ENCODE results near the gene RGMB. TPM values are rescaled to one million over a fixed set of nuclear protein-coding genes. Genes with fewer than 3 reads are reported as not detected.
A peak's percentile ranks its signal among the peaks of the same experiment; 100 is the strongest.
"Not testable (repeated sequence)": the region's sequence is repeated elsewhere in the genome, so short reads cannot be mapped to it uniquely, and the experiment has no call there.

RGMB gene, protein sequence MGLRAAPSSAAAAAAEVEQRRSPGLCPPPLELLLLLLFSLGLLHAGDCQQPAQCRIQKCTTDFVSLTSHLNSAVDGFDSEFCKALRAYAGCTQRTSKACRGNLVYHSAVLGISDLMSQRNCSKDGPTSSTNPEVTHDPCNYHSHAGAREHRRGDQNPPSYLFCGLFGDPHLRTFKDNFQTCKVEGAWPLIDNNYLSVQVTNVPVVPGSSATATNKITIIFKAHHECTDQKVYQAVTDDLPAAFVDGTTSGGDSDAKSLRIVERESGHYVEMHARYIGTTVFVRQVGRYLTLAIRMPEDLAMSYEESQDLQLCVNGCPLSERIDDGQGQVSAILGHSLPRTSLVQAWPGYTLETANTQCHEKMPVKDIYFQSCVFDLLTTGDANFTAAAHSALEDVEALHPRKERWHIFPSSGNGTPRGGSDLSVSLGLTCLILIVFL
- total RNA-seq (2014; rRNA removed; shearing (Covaris generic)): 10.0 and 12.4 TPM in 2 replicates

DNA sequence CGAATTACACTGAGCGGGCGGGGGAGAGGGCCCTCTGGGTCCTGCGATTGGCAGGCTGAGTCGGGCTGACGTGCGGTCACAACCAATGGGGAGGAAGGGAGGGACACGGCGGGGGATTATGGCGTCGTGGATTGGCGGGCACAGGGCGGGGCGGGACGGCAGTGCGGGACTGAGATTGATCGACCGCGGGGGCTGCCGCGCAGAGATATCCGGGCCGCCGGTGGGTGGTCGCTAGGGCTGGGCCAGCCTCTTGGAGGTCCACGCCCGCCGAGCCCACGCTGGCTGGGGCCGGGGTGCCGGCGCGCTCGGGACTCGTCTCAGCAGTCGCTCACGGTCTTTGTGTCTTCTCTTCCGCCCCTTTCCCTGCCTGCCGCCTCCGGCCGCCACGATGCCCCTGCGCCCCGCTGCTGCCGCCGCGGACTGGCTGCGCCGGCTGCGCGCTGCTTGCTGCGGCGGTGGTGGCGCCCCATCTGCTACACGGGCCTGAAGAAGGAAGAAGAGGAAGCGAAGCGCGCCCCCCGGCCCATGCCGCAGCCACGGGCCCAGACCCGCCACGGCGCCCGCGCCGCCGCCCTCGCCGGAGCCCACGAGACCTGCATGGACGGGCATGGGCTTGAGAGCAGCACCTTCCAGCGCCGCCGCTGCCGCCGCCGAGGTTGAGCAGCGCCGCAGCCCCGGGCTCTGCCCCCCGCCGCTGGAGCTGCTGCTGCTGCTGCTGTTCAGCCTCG, at the start of gene RGMB:
Gene RGMB (plus strand): TSS at position 200 of the 728 bp plus-strand sequence. CDS start 408 bp downstream, at position 608.
- DNase-seq (ENCODE audit: low read depth): peak; percentile 98

GRCh38 chr5:98726258-98726657, 47.2 kb upstream of the RGMB start:
- no peak for DNase-seq (ENCODE audit: low read depth)

GRCh38 chr5:98727686-98728085, 45.8 kb upstream of the RGMB start:
- DNase-seq (ENCODE audit: low read depth): no peak

- no peak for DNase-seq (ENCODE audit: low read depth)
Observed at GRCh38 chr5:98734646-98735045, 38.8 kb upstream of the RGMB start.

GRCh38 chr5:98735806-98736507, 37.5 kb upstream of the RGMB start:
- no peak for DNase-seq (ENCODE audit: low read depth)

- no peak for DNase-seq (ENCODE audit: low read depth)
Observed at GRCh38 chr5:98736753-98737152, 36.7 kb upstream of the RGMB start.

GRCh38 chr5:98737441-98737840, 36.0 kb upstream of the RGMB start:
- not testable (repeated sequence) for DNase-seq (ENCODE audit: low read depth)

- DNase-seq (ENCODE audit: low read depth): not testable (repeated sequence)
Observed at GRCh38 chr5:98738481-98739149, 34.8 kb upstream of the RGMB start.

GRCh38 chr5:98741926-98742325, 31.5 kb upstream of the RGMB start:
- no peak for DNase-seq (ENCODE audit: low read depth)

DNA sequence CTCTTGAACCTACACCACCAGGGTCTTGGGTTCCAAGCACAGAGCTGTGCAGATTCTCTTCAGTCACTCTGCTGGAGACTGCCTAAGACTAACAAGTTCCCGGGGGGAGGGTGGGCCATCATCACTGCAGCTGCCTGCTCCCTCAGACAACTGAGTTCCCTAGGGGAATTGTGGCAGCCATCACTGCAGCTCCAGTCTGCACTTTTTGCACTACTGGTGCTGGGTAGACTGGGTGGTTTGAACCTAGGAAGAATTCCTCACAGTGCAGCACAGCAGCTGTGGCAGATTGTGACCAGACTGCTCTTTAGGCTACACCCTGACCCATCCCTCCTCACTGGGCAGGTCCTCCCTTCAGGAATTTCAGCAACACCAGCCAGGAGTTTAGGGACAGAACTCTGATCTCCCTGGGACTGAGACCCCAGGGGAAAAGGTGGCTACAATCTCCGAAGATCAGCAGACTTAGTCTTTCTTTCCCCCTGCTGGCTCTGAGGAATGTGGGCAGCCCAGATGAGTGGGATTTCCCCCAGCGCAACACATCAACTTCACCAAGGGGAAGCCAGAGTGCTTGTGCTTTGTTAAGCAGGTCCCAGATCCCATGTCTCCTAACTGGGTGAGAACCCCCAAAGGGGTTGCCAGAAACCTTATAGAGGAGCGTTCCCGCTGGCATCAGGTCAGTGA, 30.9 kb upstream of the RGMB start:
- no peak for DNase-seq (ENCODE audit: low read depth)

DNA sequence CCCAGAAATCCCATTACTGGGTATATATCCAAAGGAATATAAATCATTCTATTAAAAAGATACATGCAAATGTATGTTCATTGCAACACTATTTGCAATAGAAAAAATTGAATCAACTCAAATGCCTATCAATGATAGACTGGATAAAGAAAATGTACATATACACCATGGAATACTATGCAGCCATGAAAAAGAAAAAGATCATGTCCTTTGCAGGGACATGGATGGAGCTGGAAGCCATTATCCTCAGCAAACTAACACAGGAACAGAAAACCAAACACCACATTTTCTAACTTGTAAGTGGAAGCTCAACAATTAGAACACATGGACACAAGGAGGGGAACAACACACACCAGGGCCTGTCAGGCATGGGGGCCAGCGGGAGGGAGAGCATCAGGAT, 25.2 kb upstream of the RGMB start:
- not testable (repeated sequence) for DNase-seq (ENCODE audit: low read depth)

GRCh38 chr5:98749046-98749445, 24.4 kb upstream of the RGMB start:
- no peak for DNase-seq (ENCODE audit: low read depth)

GRCh38 chr5:98750693-98751092, 22.8 kb upstream of the RGMB start:
- DNase-seq (ENCODE audit: low read depth): peak; percentile 22

DNA sequence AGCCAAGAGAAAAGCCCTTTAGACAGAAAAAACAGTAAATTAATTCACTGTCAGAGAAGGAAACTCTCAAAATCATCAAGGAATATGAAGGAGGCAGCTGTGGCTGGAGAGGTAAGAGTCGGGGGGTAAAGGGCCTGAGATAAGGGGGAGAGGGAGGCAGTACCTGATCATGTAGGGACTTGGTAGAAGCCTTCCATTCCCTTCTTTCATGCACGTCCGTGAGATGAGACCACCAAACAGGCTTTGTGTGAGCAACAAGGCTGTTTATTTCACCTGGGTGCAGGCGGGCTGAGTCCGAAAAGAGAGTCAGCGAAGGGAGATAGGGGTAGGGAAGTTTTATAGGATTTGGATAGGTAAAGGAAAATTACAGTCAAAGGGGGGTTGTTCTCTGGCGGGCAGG, 21.1 kb upstream of the RGMB start:
- DNase-seq (ENCODE audit: low read depth): not testable (repeated sequence)

DNA sequence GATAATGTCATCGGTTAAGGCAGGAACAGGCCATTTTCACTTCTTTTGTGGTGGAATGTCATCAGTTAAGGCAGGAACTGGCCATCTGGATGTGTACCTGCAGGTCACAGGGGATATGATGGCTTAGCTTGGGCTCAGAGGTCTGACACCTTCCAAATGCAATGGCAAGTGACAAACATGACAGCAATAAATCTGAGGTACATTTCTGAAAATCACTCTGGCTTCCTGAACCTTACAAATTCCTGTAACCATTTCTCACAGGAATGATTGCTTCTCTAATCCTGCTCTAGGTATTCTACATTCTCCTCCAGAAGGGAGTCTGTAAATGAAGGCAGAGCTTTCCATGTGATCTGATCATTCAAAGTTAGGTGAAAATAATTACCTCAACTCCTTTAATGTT, 20.7 kb upstream of the RGMB start:
- not testable (repeated sequence) for DNase-seq (ENCODE audit: low read depth)

DNA sequence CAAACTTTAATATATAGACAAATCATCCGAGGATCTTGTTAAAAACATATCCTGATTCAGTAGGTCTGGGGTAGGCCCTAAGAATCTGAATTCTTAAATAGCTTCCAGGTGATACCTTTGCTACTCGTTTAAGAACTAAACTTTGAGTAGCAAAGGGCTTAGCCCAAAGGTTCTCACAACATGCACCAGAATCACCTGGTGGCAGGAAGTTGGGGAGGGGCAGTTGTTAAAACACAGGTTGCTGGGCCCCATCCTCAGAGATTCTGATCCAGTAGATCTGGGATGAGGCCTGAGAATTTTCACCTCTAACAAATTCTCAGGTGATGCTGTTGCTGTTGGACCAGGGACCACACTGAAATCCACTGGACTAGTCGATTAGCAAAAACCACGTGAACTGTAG, 20.0 kb upstream of the RGMB start:
- no peak for DNase-seq (ENCODE audit: low read depth)

- peak; percentile 18 for DNase-seq (ENCODE audit: low read depth)
Observed at GRCh38 chr5:98755406-98755805, 18.1 kb upstream of the RGMB start.

DNA sequence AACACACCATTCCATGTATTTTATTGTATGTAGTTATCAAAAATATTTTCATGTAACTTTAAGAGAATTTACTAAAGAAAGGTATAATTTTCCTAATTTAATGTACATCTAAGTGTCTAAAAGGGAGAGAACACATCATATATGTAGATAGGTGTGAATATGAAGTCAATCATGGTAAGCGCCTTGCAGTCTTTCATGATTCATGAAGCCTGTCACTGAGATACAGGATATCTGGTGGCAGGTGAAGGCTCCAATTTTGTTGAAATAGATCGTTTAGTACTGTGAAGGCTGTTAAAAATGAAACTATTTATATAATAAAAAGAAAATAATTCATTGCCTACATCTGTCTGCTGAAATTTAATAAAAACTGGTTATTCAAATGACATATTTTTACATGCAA, 15.5 kb upstream of the RGMB start:
- DNase-seq (ENCODE audit: low read depth): no peak

DNA sequence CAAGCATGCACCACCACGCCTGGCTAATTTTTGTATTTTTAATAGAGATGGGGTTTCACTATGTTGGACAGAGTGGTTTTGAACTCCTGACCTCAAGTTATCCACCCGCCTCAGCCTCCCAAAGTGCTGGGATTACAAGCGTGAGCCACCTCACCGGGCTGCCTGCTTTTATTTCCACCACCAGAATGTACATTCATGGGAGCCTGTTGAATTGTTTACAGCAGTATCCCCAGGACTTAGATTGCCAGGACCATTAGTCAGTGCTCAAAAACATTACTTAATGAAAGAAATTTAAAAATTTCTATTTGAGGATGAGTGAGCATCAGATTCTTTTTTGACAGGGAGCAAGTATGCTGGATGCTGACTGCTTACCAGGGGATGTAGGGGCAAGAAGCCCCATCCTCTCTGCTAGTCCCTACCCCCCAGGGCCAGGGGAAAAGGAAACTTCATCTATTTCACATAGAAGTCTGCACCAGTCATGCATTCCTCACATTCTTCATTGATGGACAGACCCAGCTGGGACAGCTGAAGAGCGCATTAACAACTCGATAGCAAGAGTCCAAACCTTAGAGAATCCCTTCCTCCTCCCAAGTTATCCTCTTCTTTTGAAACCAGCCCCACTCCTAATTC, 10.3 kb upstream of the RGMB start:
- peak; percentile 77 for DNase-seq (ENCODE audit: low read depth)

DNA sequence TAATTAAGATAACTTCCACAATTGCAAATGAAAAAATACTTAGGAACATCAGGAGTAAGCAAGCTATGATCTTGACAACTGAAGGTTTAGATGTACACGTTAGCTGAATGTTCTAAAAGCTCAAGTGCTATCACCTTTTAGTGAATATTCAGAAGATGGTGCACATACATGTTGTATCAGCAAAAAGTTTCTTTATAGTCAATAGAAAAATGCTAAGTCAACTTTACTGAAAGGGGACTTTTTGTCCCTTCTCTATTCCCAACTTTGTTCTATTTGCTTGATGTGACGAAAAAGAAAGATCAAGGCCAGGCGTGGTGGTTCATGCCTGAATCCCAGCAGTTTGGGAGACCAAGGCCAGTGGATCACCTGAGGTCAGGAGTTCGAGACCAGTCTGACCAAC, 7.6 kb upstream of the RGMB start:
- DNase-seq (ENCODE audit: low read depth): no peak

GRCh38 chr5:98767581-98767980, 5.9 kb upstream of the RGMB start:
- no peak for DNase-seq (ENCODE audit: low read depth)

Measured in RPMI7951 (cell line).